ENCODE results near the gene HES4. TPM values are rescaled to one million over a fixed set of nuclear protein-coding genes. Genes with fewer than 3 reads are reported as not detected.

Gene HES4
- total and polyA plus RNA-seq, 2 of the 13 experiments (the other 11 are each of a cell fraction or from before 2014, with no cell fraction given) = 8.8 to 10.6 TPM

DNA sequence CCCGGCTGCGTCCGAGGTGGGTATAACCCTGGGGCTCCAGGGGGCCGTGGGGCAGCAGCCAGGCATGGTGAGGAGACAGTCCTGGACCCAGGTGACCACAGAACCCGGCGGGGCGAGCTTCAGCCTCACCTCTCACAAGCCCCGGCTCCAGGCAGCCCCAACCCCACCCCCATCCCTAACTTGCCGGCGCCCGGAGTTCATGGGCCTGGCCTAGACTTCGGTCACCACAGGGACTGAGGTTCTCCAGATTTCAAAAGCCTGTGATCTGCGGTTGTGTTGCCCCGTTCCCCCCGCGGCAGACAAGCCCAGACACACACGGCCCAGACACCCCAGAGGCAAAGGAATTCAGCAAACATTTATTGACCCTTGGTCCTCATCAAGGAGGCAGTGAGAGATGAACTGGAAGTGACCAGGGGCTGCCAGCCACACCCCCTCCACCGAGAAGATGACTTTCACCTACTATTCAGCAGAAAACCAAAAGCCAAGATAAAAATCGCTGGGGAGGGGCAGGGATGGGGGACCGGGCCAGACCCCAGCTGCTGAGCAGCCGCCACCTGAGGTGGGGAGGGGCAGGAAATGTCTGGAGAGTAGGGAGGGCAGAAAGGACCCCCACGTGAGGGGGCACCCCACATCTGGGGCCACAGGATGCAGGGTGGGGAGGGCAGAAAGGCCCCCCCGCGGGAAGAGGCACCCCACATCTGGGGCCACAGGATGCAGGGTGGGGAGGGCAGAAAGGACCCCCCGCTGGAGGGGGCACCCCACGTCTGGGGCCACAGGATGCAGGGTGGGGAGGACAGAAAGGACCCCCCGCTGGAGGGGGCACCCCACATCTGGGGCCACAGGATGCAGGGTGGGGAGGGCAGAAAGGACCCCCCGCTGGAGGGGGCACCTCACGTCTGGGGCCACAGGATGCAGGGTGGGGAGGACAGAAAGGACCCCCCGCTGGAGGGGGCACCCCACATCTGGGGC, 3.9 kb downstream of the HES4 start (continued):
- TF ChIP-seq, protein P1, sequence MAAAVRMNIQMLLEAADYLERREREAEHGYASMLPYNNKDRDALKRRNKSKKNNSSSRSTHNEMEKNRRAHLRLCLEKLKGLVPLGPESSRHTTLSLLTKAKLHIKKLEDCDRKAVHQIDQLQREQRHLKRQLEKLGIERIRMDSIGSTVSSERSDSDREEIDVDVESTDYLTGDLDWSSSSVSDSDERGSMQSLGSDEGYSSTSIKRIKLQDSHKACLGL (CRISPR knock-in tag; IDR thresholded peaks at IDR 0.05) = no peak
- TF ChIP-seq FOXK2 (IDR thresholded peaks at IDR 0.05) (no peak), RAD51 (IDR thresholded peaks at IDR 0.05; ENCODE audit: borderline replicate concordance) (no peak), ZSCAN29 (CRISPR knock-in tag; conservative IDR thresholded peaks at IDR 0.05) (0 out of 2 replicates have a peak, but pooled peaks have one; percentile 25), PHF21A (CRISPR knock-in tag; IDR thresholded peaks at IDR 0.05) (peak; percentile 82), LCORL (IDR thresholded peaks at IDR 0.05) (no peak), LCORL (CRISPR knock-in tag; IDR thresholded peaks at IDR 0.05) (peak; percentile 56; the same call in 1 of the 2 replicates), ADNP (CRISPR knock-in tag; IDR thresholded peaks at IDR 0.05) (no peak), CCDC6 (CRISPR knock-in tag; IDR thresholded peaks at IDR 0.05) (no peak), SIN3B (IDR thresholded peaks at IDR 0.05; ENCODE audit: low read length) (no peak), RXRB (CRISPR knock-in tag; IDR thresholded peaks at IDR 0.05; ENCODE audit: borderline replicate concordance) (peak; percentile 38; the same call in 1 of the 2 replicates), NCOA1 (CRISPR knock-in tag; IDR thresholded peaks at IDR 0.05) (no peak), MTA1 (CRISPR knock-in tag; IDR thresholded peaks at IDR 0.05; ENCODE audit: borderline replicate concordance) (peak; percentile 39; the same call in 1 of the 2 replicates), HIVEP1 (CRISPR knock-in tag; IDR thresholded peaks at IDR 0.05) (peak; percentile 63), ZFX (CRISPR knock-in tag; IDR thresholded peaks at IDR 0.05; ENCODE audit: low read depth) (peak; percentile 68)
- TF ChIP-seq, protein P2, sequence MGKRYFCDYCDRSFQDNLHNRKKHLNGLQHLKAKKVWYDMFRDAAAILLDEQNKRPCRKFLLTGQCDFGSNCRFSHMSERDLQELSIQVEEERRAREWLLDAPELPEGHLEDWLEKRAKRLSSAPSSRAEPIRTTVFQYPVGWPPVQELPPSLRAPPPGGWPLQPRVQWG (CRISPR knock-in tag; IDR thresholded peaks at IDR 0.05; ENCODE audit: borderline replicate concordance, low read depth) = no peak
- TF ChIP-seq, protein P3, sequence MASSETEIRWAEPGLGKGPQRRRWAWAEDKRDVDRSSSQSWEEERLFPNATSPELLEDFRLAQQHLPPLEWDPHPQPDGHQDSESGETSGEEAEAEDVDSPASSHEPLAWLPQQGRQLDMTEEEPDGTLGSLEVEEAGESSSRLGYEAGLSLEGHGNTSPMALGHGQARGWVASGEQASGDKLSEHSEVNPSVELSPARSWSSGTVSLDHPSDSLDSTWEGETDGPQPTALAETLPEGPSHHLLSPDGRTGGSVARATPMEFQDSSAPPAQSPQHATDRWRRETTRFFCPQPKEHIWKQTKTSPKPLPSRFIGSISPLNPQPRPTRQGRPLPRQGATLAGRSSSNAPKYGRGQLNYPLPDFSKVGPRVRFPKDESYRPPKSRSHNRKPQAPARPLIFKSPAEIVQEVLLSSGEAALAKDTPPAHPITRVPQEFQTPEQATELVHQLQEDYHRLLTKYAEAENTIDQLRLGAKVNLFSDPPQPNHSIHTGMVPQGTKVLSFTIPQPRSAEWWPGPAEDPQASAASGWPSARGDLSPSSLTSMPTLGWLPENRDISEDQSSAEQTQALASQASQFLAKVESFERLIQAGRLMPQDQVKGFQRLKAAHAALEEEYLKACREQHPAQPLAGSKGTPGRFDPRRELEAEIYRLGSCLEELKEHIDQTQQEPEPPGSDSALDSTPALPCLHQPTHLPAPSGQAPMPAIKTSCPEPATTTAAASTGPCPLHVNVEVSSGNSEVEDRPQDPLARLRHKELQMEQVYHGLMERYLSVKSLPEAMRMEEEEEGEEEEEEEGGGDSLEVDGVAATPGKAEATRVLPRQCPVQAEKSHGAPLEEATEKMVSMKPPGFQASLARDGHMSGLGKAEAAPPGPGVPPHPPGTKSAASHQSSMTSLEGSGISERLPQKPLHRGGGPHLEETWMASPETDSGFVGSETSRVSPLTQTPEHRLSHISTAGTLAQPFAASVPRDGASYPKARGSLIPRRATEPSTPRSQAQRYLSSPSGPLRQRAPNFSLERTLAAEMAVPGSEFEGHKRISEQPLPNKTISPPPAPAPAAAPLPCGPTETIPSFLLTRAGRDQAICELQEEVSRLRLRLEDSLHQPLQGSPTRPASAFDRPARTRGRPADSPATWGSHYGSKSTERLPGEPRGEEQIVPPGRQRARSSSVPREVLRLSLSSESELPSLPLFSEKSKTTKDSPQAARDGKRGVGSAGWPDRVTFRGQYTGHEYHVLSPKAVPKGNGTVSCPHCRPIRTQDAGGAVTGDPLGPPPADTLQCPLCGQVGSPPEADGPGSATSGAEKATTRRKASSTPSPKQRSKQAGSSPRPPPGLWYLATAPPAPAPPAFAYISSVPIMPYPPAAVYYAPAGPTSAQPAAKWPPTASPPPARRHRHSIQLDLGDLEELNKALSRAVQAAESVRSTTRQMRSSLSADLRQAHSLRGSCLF (CRISPR knock-in tag; IDR thresholded peaks at IDR 0.05; ENCODE audit: borderline replicate concordance) = no peak
- TF ChIP-seq, protein P4, sequence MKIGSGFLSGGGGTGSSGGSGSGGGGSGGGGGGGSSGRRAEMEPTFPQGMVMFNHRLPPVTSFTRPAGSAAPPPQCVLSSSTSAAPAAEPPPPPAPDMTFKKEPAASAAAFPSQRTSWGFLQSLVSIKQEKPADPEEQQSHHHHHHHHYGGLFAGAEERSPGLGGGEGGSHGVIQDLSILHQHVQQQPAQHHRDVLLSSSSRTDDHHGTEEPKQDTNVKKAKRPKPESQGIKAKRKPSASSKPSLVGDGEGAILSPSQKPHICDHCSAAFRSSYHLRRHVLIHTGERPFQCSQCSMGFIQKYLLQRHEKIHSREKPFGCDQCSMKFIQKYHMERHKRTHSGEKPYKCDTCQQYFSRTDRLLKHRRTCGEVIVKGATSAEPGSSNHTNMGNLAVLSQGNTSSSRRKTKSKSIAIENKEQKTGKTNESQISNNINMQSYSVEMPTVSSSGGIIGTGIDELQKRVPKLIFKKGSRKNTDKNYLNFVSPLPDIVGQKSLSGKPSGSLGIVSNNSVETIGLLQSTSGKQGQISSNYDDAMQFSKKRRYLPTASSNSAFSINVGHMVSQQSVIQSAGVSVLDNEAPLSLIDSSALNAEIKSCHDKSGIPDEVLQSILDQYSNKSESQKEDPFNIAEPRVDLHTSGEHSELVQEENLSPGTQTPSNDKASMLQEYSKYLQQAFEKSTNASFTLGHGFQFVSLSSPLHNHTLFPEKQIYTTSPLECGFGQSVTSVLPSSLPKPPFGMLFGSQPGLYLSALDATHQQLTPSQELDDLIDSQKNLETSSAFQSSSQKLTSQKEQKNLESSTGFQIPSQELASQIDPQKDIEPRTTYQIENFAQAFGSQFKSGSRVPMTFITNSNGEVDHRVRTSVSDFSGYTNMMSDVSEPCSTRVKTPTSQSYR (CRISPR knock-in tag; IDR thresholded peaks at IDR 0.05; ENCODE audit: borderline replicate concordance) = no peak
- TF ChIP-seq, protein P5, sequence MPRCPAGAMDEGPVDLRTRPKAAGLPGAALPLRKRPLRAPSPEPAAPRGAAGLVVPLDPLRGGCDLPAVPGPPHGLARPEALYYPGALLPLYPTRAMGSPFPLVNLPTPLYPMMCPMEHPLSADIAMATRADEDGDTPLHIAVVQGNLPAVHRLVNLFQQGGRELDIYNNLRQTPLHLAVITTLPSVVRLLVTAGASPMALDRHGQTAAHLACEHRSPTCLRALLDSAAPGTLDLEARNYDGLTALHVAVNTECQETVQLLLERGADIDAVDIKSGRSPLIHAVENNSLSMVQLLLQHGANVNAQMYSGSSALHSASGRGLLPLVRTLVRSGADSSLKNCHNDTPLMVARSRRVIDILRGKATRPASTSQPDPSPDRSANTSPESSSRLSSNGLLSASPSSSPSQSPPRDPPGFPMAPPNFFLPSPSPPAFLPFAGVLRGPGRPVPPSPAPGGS (CRISPR knock-in tag; IDR thresholded peaks at IDR 0.05) = no peak

Measured in HepG2 (cell line).